ENCODE measurements around the gene THAP3.

Gene THAP3

GRCh38 chr1:6627031-6627430, 2.4 kb downstream of the THAP3 start:
- no peak overlapping the region for H3K4me3 ChIP-seq (ENCODE audit: low read depth, low read length)
- TF ChIP-seq, protein P1, sequence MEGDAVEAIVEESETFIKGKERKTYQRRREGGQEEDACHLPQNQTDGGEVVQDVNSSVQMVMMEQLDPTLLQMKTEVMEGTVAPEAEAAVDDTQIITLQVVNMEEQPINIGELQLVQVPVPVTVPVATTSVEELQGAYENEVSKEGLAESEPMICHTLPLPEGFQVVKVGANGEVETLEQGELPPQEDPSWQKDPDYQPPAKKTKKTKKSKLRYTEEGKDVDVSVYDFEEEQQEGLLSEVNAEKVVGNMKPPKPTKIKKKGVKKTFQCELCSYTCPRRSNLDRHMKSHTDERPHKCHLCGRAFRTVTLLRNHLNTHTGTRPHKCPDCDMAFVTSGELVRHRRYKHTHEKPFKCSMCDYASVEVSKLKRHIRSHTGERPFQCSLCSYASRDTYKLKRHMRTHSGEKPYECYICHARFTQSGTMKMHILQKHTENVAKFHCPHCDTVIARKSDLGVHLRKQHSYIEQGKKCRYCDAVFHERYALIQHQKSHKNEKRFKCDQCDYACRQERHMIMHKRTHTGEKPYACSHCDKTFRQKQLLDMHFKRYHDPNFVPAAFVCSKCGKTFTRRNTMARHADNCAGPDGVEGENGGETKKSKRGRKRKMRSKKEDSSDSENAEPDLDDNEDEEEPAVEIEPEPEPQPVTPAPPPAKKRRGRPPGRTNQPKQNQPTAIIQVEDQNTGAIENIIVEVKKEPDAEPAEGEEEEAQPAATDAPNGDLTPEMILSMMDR (IDR thresholded peaks at IDR 0.05; ENCODE audit: low read depth, low read length): no peak

GRCh38 chr1:6627841-6628545, 3.3 kb downstream of the THAP3 start:
- TF ChIP-seq, protein P1 (IDR thresholded peaks at IDR 0.05; ENCODE audit: low read depth, low read length): no peak
- no peak overlapping the region for H3K4me3 ChIP-seq (ENCODE audit: low read depth, low read length)

DNA sequence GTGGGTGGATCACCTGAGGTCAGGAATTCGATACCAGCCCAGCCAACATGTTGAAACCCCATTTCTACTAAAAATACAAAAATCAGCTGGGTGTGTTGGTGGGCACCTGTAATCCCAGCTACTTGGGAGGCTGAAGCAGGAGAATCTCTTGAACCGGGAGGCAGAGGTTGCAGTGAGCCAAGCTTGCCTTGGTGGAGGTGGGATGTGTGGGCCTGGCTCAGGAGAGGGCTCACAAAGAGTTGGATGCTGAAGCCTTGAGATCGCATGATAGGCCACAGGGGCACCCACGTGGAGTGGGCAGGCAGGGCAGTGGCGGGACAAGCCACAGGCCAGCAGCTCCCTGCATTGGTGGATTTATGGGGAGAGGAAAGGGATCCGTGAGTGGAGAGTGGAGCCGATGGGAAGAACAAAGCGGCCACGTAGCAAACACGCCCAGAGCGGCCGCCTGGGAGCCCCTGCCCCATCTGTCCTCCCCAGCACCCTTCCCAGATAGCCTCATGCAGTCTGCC, 4.4 kb downstream of the THAP3 start:
- TF ChIP-seq, protein P1 (IDR thresholded peaks at IDR 0.05; ENCODE audit: low read depth, low read length): no peak
- H3K4me3 ChIP-seq (ENCODE audit: low read depth, low read length): no peak overlapping the region

DNA sequence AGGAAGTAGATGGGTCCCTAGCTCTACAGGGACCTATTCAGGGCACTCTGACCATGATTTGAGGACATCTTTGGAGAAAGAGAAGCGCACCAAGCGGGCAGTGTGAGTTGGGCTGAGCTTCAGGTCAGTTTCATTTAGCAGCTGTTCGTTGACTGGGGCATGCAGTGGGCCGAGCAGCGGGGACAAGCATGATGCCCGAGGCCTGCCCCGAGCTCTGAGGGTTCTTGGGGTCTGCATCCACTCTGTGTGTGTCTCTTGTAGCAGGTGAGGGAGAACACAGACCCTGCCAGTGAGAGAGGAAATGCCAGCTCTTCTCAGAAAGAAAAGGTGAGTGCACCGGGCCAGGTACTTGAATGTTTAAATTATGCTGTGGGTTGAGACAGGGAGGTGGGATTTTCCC, 5.4 kb downstream of the THAP3 start:
- no peak overlapping the region for H3K4me3 ChIP-seq (ENCODE audit: low read depth, low read length)
- TF ChIP-seq, protein P1 (IDR thresholded peaks at IDR 0.05; ENCODE audit: low read depth, low read length): no peak

GRCh38 chr1:6631058-6631457, 6.4 kb downstream of the THAP3 start:
- H3K4me3 ChIP-seq (ENCODE audit: low read depth, low read length): no peak overlapping the region
- TF ChIP-seq, protein P1 (IDR thresholded peaks at IDR 0.05; ENCODE audit: low read depth, low read length): no peak

- no peak overlapping the region for H3K4me3 ChIP-seq (ENCODE audit: low read depth, low read length)
- TF ChIP-seq, protein P1 (IDR thresholded peaks at IDR 0.05; ENCODE audit: low read depth, low read length): no peak
Observed at GRCh38 chr1:6632588-6633514, 8.2 kb downstream of the THAP3 start.

Data from WI38 (cell line).